ENCODE results near the gene IL7R.

DNA sequence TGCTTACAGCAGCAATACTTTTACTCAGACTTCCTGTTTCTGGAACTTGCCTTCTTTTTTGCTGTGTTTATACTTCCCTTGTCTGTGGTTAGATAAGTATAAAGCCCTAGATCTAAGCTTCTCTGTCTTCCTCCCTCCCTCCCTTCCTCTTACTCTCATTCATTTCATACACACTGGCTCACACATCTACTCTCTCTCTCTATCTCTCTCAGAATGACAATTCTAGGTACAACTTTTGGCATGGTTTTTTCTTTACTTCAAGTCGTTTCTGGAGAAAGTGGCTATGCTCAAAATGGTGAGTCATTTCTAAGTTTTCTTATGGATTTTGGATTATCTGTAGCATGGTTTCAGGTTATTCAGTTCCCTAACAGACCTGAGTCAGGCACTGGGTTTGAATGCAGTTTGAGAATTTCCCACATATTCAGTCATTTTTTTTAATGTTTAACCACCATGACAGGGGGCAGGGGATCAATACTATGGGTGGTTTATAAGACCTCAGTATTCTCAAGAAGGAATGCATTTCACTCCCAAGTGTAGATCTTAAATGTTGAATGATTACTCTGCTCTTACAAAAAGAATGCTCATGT is at the start of gene IL7R:
- TF ChIP-seq POLR2AphosphoS5 (IDR thresholded peaks at IDR 0.05; ENCODE audit: low read depth), result no peak
- TF ChIP-seq, protein P1, sequence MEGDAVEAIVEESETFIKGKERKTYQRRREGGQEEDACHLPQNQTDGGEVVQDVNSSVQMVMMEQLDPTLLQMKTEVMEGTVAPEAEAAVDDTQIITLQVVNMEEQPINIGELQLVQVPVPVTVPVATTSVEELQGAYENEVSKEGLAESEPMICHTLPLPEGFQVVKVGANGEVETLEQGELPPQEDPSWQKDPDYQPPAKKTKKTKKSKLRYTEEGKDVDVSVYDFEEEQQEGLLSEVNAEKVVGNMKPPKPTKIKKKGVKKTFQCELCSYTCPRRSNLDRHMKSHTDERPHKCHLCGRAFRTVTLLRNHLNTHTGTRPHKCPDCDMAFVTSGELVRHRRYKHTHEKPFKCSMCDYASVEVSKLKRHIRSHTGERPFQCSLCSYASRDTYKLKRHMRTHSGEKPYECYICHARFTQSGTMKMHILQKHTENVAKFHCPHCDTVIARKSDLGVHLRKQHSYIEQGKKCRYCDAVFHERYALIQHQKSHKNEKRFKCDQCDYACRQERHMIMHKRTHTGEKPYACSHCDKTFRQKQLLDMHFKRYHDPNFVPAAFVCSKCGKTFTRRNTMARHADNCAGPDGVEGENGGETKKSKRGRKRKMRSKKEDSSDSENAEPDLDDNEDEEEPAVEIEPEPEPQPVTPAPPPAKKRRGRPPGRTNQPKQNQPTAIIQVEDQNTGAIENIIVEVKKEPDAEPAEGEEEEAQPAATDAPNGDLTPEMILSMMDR (IDR thresholded peaks at IDR 0.05; ENCODE audit: insufficient read depth, low read length), result no peak

Measured in HL-60 (cell line).